ENCODE data around the gene ZBED4.

DNA sequence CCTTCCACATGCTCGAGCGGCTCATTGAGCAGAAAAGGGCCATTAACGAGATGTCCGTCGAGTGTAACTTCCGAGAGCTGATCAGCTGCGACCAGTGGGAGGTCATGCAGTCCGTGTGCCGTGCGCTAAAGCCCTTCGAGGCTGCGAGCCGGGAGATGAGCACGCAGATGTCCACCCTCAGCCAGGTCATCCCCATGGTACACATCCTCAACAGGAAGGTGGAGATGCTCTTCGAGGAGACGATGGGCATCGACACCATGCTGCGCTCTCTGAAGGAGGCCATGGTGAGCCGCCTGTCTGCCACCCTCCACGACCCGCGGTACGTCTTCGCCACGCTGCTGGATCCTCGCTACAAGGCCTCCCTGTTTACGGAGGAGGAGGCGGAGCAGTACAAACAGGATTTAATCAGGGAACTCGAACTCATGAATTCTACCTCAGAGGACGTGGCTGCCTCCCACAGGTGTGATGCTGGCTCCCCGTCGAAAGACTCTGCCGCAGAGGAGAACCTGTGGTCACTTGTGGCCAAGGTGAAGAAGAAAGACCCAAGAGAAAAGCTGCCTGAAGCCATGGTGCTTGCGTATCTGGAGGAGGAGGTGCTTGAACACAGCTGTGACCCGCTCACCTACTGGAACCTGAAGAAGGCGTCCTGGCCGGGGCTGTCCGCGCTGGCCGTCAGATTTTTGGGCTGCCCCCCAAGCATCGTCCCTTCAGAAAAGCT, 32.9 kb downstream of the ZBED4 start:
- TF ChIP-seq POLR2A (IDR thresholded peaks at IDR 0.05; ENCODE audit: low read length): no peak
- no peak for TF ChIP-seq GATA1 (IDR thresholded peaks at IDR 0.05; ENCODE audit: low read depth, low read length)
